GM12872 (cell line): ENCODE data around the gene NRIP1.

ENCODE experiments used
- TF ChIP-seq, protein P1 (sequence below): IDR thresholded peaks from 3 replicates; pipeline ENCODE4 v1.5.1; 2011; ENCODE audit warnings: low read depth, mild to moderate bottlenecking, low read length, moderate library complexity; ENCODE audit not compliant: insufficient read depth

NRIP1 gene

GRCh38 chr21:14985306-14985705 lies 79.5 kb downstream of the NRIP1 start:
- TF ChIP-seq, protein P1, sequence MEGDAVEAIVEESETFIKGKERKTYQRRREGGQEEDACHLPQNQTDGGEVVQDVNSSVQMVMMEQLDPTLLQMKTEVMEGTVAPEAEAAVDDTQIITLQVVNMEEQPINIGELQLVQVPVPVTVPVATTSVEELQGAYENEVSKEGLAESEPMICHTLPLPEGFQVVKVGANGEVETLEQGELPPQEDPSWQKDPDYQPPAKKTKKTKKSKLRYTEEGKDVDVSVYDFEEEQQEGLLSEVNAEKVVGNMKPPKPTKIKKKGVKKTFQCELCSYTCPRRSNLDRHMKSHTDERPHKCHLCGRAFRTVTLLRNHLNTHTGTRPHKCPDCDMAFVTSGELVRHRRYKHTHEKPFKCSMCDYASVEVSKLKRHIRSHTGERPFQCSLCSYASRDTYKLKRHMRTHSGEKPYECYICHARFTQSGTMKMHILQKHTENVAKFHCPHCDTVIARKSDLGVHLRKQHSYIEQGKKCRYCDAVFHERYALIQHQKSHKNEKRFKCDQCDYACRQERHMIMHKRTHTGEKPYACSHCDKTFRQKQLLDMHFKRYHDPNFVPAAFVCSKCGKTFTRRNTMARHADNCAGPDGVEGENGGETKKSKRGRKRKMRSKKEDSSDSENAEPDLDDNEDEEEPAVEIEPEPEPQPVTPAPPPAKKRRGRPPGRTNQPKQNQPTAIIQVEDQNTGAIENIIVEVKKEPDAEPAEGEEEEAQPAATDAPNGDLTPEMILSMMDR, result no peak

GRCh38 chr21:14982336-14982735 lies 82.5 kb downstream of the NRIP1 start:
- TF ChIP-seq, protein P1, result no peak

DNA sequence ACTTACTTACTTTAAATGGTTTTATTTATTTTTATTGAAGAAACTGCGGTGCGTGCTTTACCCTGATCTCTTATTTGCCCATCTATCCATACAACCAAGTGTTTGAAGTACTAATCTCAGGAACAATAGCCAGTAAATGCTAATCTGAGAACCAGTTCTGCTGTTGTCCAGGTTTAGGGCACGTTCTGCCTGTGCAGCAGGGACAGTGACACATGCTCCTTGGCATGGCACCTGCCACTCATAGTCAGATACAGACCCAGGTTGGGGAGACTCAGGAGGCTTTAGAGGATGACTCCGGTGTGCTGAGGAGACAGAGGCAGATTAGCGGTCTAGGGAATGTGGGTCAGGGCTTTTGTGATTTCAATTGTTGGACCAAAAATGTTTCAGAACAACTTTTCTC lies 83.6 kb downstream of the NRIP1 start:
- TF ChIP-seq, protein P1, result no peak

DNA sequence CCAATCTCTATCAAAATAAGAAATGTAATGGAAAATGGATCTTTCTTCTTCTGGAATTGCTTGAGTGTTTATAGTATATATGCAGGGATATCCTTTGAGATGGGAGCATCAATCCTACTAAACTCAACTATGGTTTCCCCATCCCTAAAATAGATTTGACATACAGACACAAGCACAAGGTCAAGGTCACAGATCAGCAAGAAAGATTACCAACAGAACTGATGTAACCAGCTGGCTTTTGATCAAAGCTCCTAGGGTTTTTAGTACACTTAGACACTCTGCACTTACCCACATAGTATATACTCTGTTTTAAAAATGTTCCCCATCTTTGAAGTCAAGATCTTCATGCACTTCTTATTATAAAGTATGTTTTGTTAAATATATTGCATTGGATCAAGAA lies 85.5 kb downstream of the NRIP1 start:
- TF ChIP-seq, protein P1, result no peak

DNA sequence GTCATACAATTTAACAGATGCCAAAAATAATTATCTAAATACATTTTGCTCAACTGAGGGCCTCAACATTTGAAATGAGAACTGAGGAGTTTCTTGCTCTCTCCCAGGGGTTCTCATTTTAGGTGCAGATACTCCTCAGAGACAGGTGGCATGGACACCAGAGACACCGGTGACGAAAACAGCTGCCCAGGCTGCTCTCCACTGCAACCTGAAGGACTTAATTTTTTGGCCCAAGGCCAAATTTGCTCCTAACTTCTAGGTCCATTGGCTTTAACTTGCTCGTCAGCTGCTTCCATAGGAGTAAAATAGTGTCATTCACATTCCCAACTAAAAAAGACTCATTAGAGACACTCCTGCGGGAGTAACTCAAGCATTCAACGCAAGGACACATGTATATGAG lies 87.0 kb downstream of the NRIP1 start:
- TF ChIP-seq, protein P1, result no peak

DNA sequence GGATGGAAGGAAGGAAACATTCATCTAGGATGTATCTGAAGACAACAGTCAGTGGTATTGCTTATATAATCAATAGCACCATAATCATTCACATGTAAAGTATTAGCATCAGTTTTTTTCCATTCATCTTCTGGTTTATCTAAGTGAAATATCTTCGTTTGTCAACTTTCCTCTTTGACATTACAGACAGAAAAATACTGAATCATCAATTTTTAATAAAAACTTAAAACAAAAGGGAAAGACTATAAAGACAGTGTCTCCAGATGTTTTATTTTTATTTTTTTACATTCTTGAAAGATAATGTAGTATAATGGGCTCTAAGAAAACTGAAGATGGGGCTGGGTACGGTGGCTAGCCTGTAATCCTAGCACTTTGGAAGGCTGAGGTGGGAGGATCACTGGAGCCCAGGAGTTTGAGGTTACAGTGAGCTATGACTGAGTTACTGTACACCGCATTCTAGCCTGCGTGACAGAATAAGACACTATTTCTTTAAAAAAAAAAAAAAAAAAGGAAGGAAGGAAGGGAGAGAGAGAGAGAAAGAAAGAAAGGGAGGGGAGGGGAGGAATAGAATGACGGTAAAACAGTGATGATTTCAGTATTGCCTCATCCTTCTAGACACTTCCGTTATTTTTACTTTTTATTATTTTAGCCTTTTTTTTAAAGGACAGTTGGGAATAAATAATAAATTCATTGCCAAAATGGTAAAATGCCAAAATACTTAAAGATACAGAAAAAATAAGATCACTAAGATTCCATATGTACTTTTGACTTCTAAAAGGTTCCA lies 89.5 kb downstream of the NRIP1 start:
- TF ChIP-seq, protein P1, result no peak

DNA sequence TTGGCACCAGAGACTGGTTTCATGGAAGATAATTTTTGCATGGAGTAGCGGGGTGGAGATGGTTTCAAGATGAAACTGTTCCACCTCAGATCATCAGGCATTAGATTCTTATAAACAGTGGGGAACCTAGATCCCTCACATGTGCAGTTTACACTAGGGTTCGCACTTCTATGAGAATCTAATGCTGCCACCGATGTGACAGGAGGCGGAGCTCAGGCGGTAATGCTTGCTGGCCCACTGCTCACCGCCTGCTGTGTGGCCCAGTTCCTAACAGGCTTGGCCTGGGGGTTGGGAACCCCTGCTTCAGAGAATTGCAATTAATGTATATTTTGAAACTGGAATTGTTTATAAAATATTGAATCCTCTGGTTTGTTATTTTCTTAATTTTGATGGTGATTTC lies 92.1 kb downstream of the NRIP1 start:
- TF ChIP-seq, protein P1, result no peak
